ENCODE measurements around the gene ARHGAP9. TPM values are rescaled to one million over a fixed set of nuclear protein-coding genes. Genes with fewer than 3 reads are reported as not detected.
A peak's percentile ranks its signal among the peaks of the same experiment; 100 is the strongest.

Gene ARHGAP9
- total RNA-seq: 100 to 1,000 TPM in 1 of 4 donors, 10 to 100 TPM in 3; 16.5 to 220 (median 28.2) TPM

- peaks cover 0 to 2% (median 0%) of the 10 kb centered on the region in 3 donors for H3K36me3 ChIP-seq
- H3K27ac ChIP-seq: peak within 1 kb of the TSS; percentile 78 to 95 (median 84)
- TF ChIP-seq CTCF (IDR thresholded peaks at IDR 0.05) (no peak), POLR2A (IDR thresholded peaks at IDR 0.05) (no peak)
- H3K4me3 ChIP-seq: peak within 1 kb of the TSS; percentile 43 to 56 (median 46)
- no peaks in the 10 kb centered on the region for H3K9me3 ChIP-seq
- peaks cover 0 to 11% of the 10 kb centered on the region in 2 donors for H3K27me3 ChIP-seq
- DNase-seq: peak in 2 of 3 donors; percentile 76 to 82
- peaks cover 4 to 36% (median 22%) of the 10 kb centered on the region in 4 donors for H3K4me1 ChIP-seq
Observed at GRCh38 chr12:57479376-57480115, at the start of gene ARHGAP9. Gene ARHGAP9 (minus strand): TSS chr12:57479866. CDS start chr12:57479406, 460 bp downstream.

GRCh38 chr12:57528831-57529555 lies 49.3 kb upstream of the ARHGAP9 start:
- H3K27me3 ChIP-seq: no peaks in the 10 kb centered on the region
- peaks cover 0 to 90% (median 4%) of the 10 kb centered on the region in 3 donors for H3K36me3 ChIP-seq
- no peak overlapping the region for H3K4me3 ChIP-seq
- H3K27ac ChIP-seq: no peak overlapping the region
- peaks cover 0 to 21% (median 3%) of the 10 kb centered on the region in 4 donors for H3K4me1 ChIP-seq
- H3K9me3 ChIP-seq: no peaks in the 10 kb centered on the region
- DNase-seq: no peak
- no peak for TF ChIP-seq CTCF (IDR thresholded peaks at IDR 0.05)
- TF ChIP-seq POLR2A (IDR thresholded peaks at IDR 0.05): no peak

- no peak for DNase-seq
- peaks cover 0 to 29% (median 10%) of the 10 kb centered on the region in 4 donors for H3K4me1 ChIP-seq
- H3K36me3 ChIP-seq: peaks cover 0 to 82% (median 4%) of the 10 kb centered on the region in 3 donors
- H3K27ac ChIP-seq: no peak overlapping the region
- TF ChIP-seq POLR2A (IDR thresholded peaks at IDR 0.05) (no peak), CTCF (IDR thresholded peaks at IDR 0.05) (no peak)
- no peak overlapping the region for H3K4me3 ChIP-seq
- no peaks in the 10 kb centered on the region for H3K27me3 ChIP-seq
- H3K9me3 ChIP-seq: no peaks in the 10 kb centered on the region
Observed at GRCh38 chr12:57528176-57528575, 48.5 kb upstream of the ARHGAP9 start.

GRCh38 chr12:57527184-57527583 lies 47.5 kb upstream of the ARHGAP9 start:
- Histone ChIP-seq H3K36me3 (peaks cover 0 to 72% (median 4%) of the 10 kb centered on the region in 3 donors), H3K27me3 (no peaks in the 10 kb centered on the region), H3K4me1 (peaks cover 0 to 29% (median 10%) of the 10 kb centered on the region in 4 donors), H3K4me3 (no peak overlapping the region), H3K27ac (no peak overlapping the region), H3K9me3 (no peaks in the 10 kb centered on the region)
- TF ChIP-seq CTCF (IDR thresholded peaks at IDR 0.05) (no peak), POLR2A (IDR thresholded peaks at IDR 0.05) (no peak)
- no peak for DNase-seq

- no peaks in the 10 kb centered on the region for H3K27me3 ChIP-seq
- no peaks in the 10 kb centered on the region for H3K9me3 ChIP-seq
- no peak overlapping the region for H3K27ac ChIP-seq
- no peak for DNase-seq
- H3K36me3 ChIP-seq: peaks cover 0 to 67% (median 4%) of the 10 kb centered on the region in 3 donors
- H3K4me1 ChIP-seq: peaks cover 0 to 32% (median 14%) of the 10 kb centered on the region in 4 donors
- no peak for TF ChIP-seq CTCF (IDR thresholded peaks at IDR 0.05)
- TF ChIP-seq POLR2A (IDR thresholded peaks at IDR 0.05): no peak
- no peak overlapping the region for H3K4me3 ChIP-seq
Observed at GRCh38 chr12:57526477-57527126, 46.9 kb upstream of the ARHGAP9 start.
